GM19238 (cell line): ENCODE data around the gene PHAF1.
"Not testable (repeated sequence)": the region's sequence is repeated elsewhere in the genome, so short reads cannot be mapped to it uniquely, and the experiment has no call there.

ENCODE experiments used
- DNase-seq: peaks from one replicate; pipeline ENCODE4 v3.0.0; 2011; ENCODE audit warnings: low spot score; ENCODE audit not compliant: insufficient read length

PHAF1 gene

DNA sequence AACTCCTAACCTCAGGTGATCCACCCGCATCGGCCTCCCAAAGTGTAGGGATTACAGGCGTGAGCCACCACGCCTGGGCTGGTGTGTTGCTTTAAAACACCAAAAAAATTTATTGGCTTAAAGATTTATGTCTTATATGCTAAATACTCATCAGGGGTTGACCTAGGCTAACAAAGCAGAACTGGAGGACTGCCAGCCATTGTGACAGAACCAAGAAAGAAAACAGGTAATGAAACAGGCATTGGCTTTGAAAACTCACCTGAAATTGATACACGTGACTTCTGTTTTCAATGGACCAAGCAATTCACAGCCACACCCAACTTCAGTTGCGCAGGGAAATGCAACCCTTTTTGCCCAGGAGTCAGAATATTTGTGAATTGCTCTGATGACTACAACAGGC lies 4.9 kb upstream of the PHAF1 start:
- no peak for DNase-seq

DNA sequence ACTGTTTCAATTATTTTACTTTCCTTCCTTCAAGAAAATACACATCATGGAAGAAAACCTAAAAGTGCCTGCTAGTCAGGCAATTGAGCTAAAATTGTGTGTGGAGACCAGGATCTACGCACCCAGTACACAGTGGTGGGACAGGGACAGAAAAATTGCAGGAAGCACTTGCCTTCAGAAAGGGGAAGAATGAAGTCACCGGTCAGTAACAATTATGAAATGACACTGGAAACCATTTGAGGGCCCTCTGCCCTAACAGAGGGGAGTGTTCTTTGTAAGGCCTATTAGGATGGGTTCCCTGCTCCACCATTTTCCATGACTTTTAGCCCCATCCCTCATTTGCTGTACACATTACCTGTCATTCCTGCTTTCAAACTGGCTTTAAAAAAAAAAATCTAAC lies 4.5 kb upstream of the PHAF1 start:
- no peak for DNase-seq

DNA sequence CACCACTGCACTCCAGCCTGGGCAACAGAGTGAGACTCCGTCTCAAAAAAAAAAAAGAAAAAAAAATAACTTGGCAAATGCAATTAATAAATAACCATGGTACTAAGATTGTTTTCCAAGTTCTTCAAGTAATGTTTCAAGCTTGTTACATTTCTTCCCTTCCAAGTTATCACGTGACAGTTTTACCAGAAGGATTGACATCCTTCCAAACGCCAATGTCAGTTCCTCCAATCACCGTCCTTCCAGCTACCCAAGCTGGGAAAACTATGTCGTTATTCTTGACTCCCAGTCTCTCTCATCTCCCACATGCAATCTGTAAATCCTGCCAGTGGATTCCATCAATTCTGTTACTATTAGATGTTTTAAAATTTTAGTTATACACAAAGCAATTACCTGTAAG lies 3.9 kb upstream of the PHAF1 start:
- no peak for DNase-seq

DNA sequence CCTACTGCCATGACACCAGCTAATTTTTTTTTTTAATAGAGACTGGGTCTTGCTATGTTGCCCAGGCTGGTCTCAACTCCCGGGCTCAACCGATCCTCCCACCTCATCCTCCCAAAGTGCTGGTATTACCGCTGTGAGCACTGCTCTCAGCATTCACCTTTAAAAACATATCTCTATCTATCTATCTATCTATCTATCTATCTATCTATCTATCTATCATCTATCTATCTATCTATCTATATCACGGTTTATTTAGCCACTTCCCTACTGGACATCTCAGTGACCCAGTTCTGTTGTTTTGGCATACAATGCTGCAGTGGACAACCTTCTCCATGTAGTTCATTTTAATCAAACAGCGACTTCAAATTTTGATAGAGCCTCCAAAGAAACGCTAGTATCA lies 1.3 kb upstream of the PHAF1 start:
- DNase-seq = no peak

DNA sequence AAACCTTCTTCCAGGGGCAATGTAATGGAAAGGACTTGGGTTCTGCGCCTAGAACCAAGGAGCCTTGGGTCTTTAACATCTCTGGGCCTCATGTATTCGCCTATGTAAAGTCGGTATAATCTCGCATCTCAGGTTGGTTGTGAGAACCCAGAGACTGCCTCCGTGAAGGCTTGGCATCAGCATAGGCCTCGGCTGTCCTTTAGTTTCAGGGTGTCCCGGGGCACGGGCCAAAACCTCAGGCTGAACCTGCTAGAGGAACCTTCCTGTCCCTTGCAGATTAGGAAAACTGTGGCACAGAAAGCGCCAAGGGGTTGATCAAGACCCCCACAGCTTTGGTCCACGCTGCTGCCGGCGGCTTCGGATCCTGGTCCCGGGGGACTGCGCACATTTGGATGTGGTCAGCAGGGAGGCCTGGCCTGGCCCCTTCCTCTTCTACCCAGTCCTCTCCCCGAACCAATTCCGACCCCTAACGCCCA lies 772 bp upstream of the PHAF1 start:
- no peak for DNase-seq

DNA sequence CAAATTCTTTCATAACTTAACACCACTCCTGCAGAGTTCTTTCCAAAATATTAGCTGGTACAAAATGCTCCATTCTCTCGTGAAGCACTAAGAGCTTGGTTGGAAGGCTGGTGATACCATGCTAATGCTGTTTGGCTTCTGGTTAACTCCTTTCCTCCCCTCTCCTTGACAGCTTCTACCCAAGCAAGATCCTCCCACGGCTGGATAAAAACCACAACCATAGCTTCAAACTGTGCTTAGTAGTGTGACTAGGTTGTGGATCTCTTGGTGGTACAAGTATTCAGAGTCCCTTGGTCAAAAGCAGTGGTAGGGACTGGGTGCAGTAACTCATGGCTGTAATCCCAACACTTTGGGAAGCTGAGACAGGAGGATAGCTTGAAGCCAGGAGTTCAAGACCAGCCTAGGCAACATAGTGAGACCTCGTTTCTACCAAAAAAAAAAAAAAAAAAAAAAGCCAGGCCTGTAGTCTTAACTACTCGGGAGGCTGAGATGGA lies 2.3 kb downstream of the PHAF1 start:
- DNase-seq = no peak

DNA sequence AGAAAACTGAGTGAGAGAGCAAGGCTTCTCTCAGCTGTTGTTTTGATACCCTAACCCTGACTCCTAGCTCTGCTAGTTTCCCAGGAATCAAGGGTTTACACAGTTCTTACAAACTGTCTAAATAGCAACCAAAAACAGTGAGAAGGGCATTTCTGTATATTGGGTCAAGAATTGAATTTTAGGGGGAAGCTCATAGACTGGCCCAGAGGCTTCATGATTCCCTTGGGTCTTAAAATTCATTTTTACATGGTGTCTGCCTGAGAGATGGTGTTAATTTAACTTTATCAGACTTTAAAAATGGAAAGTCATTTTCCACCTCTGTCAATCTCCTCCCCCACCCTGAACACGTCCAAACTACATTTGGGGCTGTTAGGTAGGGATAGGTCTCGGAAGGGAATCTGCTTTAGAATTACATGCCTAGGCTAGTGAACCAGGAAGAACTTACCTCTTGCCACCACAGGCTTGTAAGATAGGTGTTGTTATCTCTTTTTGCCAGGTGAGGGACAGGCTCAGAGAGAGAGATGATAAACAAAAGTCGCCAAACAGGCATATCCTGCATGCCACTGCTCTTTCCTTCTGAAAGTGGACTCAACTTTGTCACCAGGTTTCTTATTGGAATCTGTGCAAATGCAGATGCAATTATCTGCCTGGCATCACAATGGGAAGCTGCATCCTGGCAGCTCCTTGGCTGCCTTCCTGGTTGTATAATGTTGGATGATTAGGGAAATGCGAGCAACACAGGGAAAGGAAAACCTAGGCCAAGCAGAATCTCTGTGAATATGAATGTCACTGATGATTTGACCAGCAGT lies 3.1 kb downstream of the PHAF1 start:
- no peak for DNase-seq

DNA sequence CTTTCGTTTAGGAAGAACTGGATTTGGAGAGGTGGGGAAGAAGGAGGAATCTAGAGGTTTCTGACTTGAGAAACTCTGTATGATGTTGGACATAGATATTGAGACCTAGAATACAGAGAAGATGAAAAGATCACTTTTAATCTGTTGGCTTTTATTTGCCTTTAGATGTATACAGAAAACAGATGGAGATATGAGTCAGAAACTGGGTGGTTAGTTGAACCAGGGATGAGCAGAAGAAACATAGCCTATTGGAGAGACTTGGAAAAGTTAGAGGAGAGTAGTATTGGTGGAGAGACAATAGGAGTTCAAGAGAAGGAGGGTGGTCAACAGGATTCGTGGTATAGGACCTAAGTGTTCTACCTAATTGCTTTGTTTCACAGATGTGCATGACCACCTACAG lies 5.1 kb downstream of the PHAF1 start:
- DNase-seq = no peak

DNA sequence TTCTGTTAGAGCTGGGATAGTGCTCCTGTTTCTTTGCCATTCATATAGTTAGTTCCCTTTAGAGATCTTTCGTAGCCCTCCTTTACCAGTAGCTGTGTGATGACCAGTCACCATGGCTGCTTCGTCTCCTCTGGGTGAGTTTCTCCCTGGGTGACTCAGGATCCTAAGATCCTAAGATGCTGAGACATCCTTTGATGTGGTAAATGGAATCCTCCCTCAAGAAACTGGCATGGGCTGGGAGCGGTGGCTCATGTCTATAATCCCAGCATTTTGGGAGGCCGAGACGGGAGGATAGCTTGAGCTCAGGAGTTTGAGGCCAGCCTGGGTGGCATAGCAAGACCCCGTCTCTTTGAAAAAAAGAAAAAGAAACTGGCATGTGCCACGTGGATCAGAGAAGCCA lies 5.9 kb downstream of the PHAF1 start:
- DNase-seq = no peak

DNA sequence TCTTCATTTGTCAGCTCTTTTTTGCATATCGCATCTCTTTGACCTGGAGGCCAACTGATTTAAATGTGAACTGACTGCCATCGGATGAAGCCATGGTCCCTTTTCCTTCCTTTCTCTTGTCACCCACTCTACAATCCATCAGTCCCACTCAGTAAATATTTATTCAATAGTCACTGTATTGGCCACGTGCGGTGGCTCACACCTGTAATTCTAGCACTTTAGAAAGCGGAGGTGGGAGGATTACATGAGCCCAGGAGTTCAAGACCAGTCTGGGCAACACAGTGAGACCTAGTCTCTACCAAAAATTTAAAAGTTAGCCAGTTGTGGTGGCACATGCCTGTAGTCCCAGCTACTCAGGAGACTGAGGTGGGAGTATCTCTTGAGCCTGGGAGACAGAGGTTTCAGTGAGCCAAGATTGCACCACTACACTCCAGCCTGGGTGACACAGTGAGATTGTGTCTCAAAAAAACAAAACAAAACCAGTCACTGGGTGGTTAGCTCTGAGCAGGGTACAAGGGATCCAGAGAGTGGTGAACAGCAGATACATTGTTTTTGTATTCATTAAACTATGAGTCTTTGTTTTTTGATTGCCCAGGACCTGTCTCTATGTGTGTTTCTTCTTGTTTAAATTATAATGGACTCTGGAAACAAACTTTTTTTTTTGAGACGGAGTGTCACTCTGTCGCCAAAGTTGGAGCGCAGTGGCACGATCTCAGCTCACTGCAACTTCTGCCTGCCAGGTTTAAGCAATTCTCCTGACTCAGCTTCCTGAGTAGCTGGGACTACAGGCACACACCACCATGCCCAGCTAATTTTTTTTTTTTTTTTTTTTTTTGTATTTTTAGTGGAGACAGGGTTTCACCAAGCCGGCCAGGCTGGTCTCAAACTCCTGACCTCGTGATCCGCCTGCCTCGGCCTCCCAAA lies 6.9 kb downstream of the PHAF1 start:
- no peak for DNase-seq

DNA sequence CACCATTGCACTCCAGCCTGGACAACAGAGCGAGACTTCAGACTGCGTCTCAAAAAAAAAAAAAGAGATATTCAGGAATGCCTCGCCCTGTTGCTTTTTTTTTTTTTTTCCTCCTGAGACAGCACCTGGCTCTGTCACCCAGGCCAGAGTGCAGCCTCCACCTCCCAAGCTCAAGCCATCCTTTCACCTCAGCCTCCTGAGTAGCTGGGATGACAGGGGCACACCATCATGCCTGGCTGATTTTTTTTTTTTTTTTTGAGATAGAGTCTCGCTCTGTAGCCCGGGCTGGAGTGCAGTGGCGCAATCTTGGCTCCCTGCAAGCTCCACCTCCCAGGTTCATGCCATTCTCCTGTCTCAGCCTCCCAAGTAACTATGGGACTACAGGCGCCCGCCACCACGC lies 8.0 kb downstream of the PHAF1 start:
- DNase-seq = no peak

DNA sequence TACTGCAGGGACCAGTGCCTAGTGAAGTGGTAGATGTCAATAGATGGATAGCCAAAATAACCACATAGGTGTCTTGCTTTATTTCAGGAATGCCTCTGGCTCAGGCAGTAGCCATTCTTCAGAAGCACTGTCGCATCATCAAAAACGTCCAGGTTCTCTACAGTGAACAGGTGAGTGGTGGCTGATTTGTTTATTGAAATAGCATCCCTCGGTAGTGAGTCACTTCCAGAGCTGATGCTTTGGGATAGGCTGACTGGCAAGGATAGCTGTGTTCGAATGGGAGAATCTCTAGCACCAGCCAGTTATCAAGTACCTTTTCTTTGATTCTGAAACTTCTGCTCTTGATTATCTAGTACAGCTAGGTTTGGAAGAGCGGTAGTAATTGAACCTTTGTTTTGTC lies 10.3 kb downstream of the PHAF1 start:
- no peak for DNase-seq

DNA sequence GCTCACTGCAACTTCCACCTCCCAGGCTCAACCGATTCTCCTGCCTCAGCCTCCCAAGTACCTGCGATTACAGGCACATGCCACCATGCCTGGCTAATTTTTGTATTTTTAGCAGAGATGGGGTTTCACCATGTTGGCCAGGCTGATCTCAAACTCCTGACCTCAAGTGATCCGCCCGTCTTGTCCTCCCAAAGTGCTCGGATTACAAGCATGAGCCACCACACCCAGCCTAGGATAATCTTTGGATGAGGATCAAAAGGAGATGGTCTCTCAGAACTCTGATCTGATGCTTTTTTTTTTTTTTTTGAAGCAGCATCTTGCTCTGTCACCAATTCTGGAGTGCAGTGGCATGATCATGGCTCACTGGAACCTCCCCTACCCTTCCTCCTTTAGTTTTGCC lies 13.1 kb downstream of the PHAF1 start:
- DNase-seq = not testable (repeated sequence)

DNA sequence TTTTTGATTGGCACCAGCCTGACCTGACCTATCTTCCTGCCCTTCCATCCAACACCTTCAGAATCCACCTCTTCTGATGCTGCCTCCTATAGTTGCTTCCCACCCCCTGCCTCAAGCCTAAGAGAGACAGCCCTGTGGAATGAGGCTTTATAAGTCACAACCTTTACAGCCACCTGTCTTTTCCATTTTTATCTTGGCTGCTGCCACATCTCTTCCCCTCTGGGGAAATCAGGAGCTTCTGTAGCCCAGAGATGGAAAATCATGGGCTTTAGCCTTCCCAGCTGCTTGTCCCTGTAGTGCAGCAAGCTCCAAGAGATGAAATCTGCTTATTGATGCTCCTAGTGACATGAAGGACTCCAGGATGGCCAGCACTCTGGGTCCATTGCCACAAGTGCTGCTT lies 18.7 kb downstream of the PHAF1 start:
- DNase-seq = no peak

DNA sequence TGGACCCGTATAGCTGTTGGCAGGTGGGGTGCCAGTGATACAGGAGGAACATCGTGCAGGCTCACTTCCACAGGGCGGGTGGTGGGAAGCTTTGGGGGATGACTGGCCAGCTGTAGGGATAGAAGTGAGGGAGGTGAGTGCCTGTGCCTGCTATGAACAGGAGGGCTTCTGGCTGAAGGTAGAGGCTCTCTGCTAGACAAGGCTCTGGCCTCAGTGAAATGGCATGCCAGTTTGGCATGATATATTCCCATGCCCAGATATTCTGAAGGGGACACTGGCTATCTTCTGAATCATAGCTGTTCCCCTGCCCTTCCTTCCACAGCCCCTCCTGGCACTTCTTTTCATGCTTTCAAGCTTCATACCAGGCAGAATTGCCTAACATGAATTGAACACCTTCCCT lies 19.1 kb downstream of the PHAF1 start:
- DNase-seq = no peak

DNA sequence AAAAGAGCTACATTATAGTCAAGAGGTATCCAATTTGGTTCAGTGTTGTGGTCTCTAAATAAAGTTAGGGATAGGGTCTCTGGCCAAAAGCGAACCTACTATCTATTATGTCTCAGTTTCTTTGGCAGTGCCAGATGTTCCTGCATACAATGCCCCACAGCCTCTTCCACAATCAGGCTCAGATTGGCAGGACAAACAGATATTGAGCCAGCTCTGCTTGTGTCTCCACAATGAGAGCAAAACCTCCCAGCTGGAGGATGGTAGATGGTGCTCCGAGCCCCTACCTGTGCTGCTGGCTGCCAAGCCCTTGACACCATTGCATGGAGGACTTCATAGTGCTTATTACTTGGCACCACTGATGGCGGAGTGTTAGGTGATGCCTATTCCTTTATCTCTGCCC lies 19.7 kb downstream of the PHAF1 start:
- no peak for DNase-seq

DNA sequence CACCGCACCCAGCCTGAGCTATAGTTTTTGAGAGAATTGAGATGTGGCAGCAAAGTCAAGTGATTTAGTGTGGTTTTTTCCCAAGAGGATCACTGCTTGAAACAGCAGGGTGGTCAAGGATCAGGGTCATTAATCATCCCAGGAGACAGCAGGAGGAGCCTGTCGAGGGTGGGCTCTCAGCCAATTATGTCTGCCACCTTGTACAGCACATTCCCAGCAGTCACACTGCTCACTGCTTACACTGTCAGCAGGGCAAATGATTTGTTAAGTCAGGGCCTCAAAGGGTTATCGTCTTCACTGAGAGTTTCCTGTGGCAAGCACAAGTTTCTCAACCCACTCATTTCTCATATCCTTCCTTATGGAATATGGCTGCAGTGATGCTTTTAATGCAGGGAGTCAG lies 27.9 kb downstream of the PHAF1 start:
- DNase-seq = no peak

DNA sequence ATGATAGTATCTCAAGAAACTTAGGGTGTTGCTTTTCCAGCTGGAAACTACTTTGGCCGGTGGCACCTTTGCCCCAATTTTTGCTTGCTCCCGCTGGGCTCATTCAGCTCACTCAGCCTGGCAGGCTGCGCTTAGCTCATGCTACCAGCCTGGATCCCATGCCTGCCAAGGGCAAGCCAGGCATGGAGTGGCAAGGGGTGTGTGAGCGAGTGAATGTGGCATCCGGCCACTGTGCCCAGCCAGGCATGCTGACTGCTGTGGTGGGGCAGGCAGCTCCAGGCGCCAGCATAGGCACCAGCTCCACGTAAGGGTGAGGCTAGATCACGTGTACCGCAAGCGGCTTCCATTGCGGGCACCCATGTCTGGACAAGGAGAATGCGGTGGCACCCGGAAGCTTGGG lies 31.6 kb downstream of the PHAF1 start:
- no peak for DNase-seq

DNA sequence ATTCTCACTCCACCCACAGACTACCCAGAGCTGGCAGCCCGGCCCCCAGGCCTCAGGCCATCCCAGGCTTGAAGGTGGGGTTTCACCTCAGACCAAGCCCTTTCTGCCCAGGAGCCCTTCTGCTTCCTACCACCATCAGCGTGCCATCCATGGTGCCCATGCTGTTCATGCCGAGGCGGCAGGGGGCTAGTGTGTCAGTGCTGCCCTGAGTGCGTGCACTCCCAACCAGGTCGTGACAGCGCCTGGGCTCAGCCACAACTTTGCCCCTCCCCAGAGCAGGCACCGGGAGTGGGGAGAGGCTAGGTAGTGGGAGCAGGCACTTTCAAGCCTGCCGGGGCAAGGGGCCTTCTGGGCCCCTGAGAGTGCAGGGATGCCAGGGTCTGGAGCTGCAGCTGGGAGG lies 32.6 kb downstream of the PHAF1 start:
- DNase-seq = no peak

DNA sequence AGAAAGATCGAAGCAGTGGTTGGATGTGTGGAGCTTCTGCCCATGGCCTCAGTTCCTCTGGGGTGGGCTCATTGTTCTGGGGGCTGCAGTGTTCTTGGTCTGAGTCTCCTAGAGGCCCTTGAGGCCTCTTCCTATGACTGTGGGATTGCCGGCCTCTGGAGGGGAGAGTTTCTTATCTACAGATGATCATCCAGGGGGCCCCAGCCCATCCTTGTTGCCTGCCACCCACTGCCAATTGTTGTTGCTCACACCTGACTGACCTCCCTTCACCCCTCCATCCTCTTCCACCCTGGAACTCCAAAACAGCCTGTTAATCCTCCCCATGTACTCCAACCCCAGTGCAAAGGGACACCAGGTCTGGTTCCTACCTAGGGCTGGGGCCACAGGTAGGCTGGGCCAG lies 35.2 kb downstream of the PHAF1 start:
- DNase-seq = no peak

DNA sequence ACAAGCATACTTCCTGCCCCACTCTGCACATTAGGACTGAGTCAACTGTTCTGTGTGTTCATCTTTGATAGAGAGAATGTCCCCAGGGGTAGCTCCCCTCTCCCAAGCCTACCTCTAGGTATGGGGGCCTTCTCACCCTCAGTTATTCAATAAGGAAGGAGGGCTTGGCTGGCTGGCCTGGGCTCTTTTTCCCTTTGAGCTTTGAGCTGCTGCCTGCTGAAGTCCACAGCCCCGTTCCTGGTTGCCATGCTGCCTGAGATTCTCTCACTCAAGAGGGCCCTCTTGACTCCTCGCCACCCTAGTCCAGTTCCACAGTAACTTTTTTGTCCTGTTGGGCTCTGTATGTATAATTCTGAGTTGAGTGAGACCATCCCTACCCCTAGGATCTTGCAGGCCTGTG lies 36.0 kb downstream of the PHAF1 start:
- no peak for DNase-seq
